Measurements from ENCODE around the gene SIL1. TPM values are rescaled to one million over a fixed set of nuclear protein-coding genes. Genes with fewer than 3 reads are reported as not detected.

The SIL1 gene
- total and polyA plus RNA-seq, 2 of the 8 experiments (the other 6 are each of a cell fraction or from before 2014, with no cell fraction given), result 8.3 to 12.8 TPM

GRCh38 chr5:139167533-139167932, 30.6 kb downstream of the SIL1 start (continued):
- no peak for TF ChIP-seq CTCF (IDR thresholded peaks at IDR 0.05; ENCODE audit: control extremely low read depth in 1 of 3, insufficient read depth in 1 of 3, low read depth in 1 of 3, low read length in 3 of 3)
- no peak for TF ChIP-seq SIN3A (conservative IDR thresholded peaks at IDR 0.05 in 1 of 2, IDR thresholded peaks at IDR 0.05 in 1 of 2; ENCODE audit: low read depth in 1 of 2, low read length in 2 of 2)
- TF ChIP-seq HDAC2 (IDR thresholded peaks at IDR 0.05; ENCODE audit: borderline replicate concordance in 1 of 2, low read depth in 2 of 2, low read length in 2 of 2), result no peak
- TF ChIP-seq NRF1 (IDR thresholded peaks at IDR 0.05; ENCODE audit: low read depth, low read length), result no peak
